Right lobe of liver (tissue), 4 donors: ENCODE data around the gene TMEM91.

ENCODE experiments used
- CTCF ChIP-seq, 4 donors: fragments of 200-600 bp in 3 of 4; fragments of 450-650 bp in 1 of 4; IDR thresholded peaks; one replicate each; pipeline versions ENCODE4 v1.5.1 to v1.8.0; 2016 to 2022; ENCODE audit warnings: antibody characterized with exemption in 4 of 4, mild to moderate bottlenecking in 2 of 4
- POLR2A ChIP-seq: fragments of 450-650 bp; IDR thresholded peaks from one replicate; pipeline ENCODE4 v1.6.1; 2017; ENCODE audit warnings: antibody characterized with exemption, mild to moderate bottlenecking
- donor health status: DM: no; HTN: no; CAD: no.
- donor health status: DM: no; HTN: no; CAD: no.
- donor health status: DM: no; HTN: yes; CAD: no.

- TF ChIP-seq CTCF (IDR thresholded peaks at IDR 0.05) = no peak
- TF ChIP-seq POLR2A = no peak
These were observed 33.0 kb downstream of the TMEM91 start for GRCh38 chr19:41409288-41409687.
